IMR-90 (cell line): Measurements from ENCODE around the gene CBX3. TPM values are rescaled to one million over a fixed set of nuclear protein-coding genes. Genes with fewer than 3 reads are reported as not detected.

Experiments
- ATAC-seq: fragments of 200-7000 bp; cut with Tn5 transposase; 2 replicates; pipeline ENCODE4 v1.9.1; 2020; ENCODE audit warnings: low read depth, mild to moderate bottlenecking, moderate library complexity
- BruUV-seq: library from RNA; stranded (reverse); fragments of 400-500 nt; replicated peaks from 2 replicates; lab custom pipeline; 2021; lab: Mats Ljungman, UMichigan
- CTCF ChIA-PET: fragments of 300-600 bp; formaldehyde crosslinking; extraction: SDS; loops from one replicate; lab custom pipeline; 2021; ENCODE audit warnings: antibody characterized with exemption; lab: Yijun Ruan, JAX
- POLR2A ChIA-PET: fragments of 300-600 bp; sonication (Branson Sonifier 250); formaldehyde crosslinking; loops from one replicate; lab custom pipeline; 2022; ENCODE audit warnings: antibody characterized with exemption; ENCODE audit not compliant: unreplicated experiment; lab: Charles Lee
- DNase-seq: peaks from one replicate; pipeline ENCODE4 v3.0.0; 2013
- H2AFZ ChIP-seq: replicated peaks from 2 replicates; pipeline ENCODE3; 2013; ENCODE audit warnings: low read length, mild to moderate bottlenecking; ENCODE audit not compliant: poor library complexity
- H2AK5ac ChIP-seq: 2 replicates; pipeline ENCODE4 v1.6.1; 2013; ENCODE audit warnings: low read depth, low read length, inconsistent platforms
- H2AK9ac ChIP-seq: replicated peaks from 2 replicates; pipeline ENCODE3; 2013; ENCODE audit warnings: mild to moderate bottlenecking, low read depth, low read length, moderate library complexity; ENCODE audit not compliant: poor library complexity
- H2BK120ac ChIP-seq: 2 replicates; pipeline ENCODE4 v1.6.1; 2013; ENCODE audit warnings: low read depth, low read length, inconsistent platforms
- H2BK15ac ChIP-seq: 3 replicates; pipeline ENCODE4 v1.6.1; 2013; ENCODE audit warnings: low read depth, low read length, inconsistent platforms
- H2BK20ac ChIP-seq: 2 replicates; pipeline ENCODE4 v1.6.1; 2013; ENCODE audit warnings: low read depth, mild to moderate bottlenecking, inconsistent platforms, low read length, moderate library complexity
- H2BK5ac ChIP-seq: 2 replicates; pipeline ENCODE4 v1.6.1; 2013; ENCODE audit warnings: mild to moderate bottlenecking, low read depth, low read length, inconsistent platforms; ENCODE audit not compliant: poor library complexity, severe bottlenecking
- H3K14ac ChIP-seq: replicated peaks from 2 replicates; pipeline ENCODE4 v1.6.1; 2013; ENCODE audit warnings: low read depth, low read length, inconsistent platforms
- H3K18ac ChIP-seq: 2 replicates; pipeline ENCODE4 v1.6.1; 2013; ENCODE audit warnings: low read depth, low read length, control low read depth
- H3K23ac ChIP-seq: 2 replicates; pipeline ENCODE4 v1.6.1; 2013; ENCODE audit warnings: low read depth, low read length, inconsistent platforms
- H3K27ac ChIP-seq: 2 replicates; pipeline ENCODE4 v1.5.1; 2013; ENCODE audit warnings: mild to moderate bottlenecking, control low read depth, low read length; ENCODE audit not compliant: insufficient read depth
- H3K27me3 ChIP-seq: 2 replicates; pipeline ENCODE4 v1.6.1; 2013; ENCODE audit warnings: low read length; ENCODE audit not compliant: control insufficient read depth, insufficient read depth
- H3K36me3 ChIP-seq: 2 replicates; pipeline ENCODE4 v1.6.1; 2013; ENCODE audit warnings: low read length, mixed read lengths; ENCODE audit not compliant: control insufficient read depth, insufficient read depth
- H3K4ac ChIP-seq: 2 replicates; pipeline ENCODE4 v1.6.1; 2013; ENCODE audit warnings: low read depth, low read length, inconsistent platforms
- H3K4me1 ChIP-seq: 2 replicates; pipeline ENCODE4 v1.6.1; 2013; ENCODE audit warnings: low read length, mixed read lengths; ENCODE audit not compliant: control insufficient read depth, insufficient read depth
- H3K4me2 ChIP-seq: 2 replicates; pipeline ENCODE4 v1.6.1; 2013; ENCODE audit warnings: low read depth, mild to moderate bottlenecking, control low read depth, low read length, moderate library complexity
- H3K4me3 ChIP-seq: 2 replicates; pipeline ENCODE4 v1.5.1; 2013; ENCODE audit warnings: low read depth, mild to moderate bottlenecking, control low read depth, low read length, moderate library complexity; ENCODE audit not compliant: insufficient read depth
- H3K56ac ChIP-seq: 2 replicates; pipeline ENCODE4 v1.6.1; 2013; ENCODE audit warnings: low read length, inconsistent platforms; ENCODE audit not compliant: insufficient read depth; ENCODE audit errors: extremely low read depth
- H3K79me1 ChIP-seq, 2 experiments: 2 replicates each; pipeline ENCODE4 v1.6.1; 2013; ENCODE audit warnings: low read length in 2 of 2, inconsistent platforms in 1 of 2, low read depth in 1 of 2
- H3K9ac ChIP-seq: 2 replicates; pipeline ENCODE4 v1.6.1; 2013; ENCODE audit warnings: low read depth, low read length, control low read depth
- H3K9me1 ChIP-seq: 2 replicates; pipeline ENCODE4 v1.6.1; 2013; ENCODE audit warnings: low read length, inconsistent platforms; ENCODE audit not compliant: insufficient read depth
- H3K9me3 ChIP-seq: 2 replicates; pipeline ENCODE4 v1.6.1; 2013; ENCODE audit warnings: low read length; ENCODE audit not compliant: control insufficient read depth, insufficient read depth
- H4K20me1 ChIP-seq: 2 replicates; pipeline ENCODE4 v1.6.1; 2013; ENCODE audit warnings: low read length, inconsistent platforms; ENCODE audit not compliant: insufficient read depth
- H4K5ac ChIP-seq: 2 replicates; pipeline ENCODE4 v1.6.1; 2013; ENCODE audit warnings: mild to moderate bottlenecking, low read depth, low read length, control low read depth
- H4K8ac ChIP-seq, 2 experiments: 2 replicates each; pipeline ENCODE4 v1.6.1; 2013; ENCODE audit warnings: low read depth in 2 of 2, low read length in 2 of 2, control low read depth in 1 of 2, inconsistent platforms in 1 of 2
- H4K91ac ChIP-seq: 2 replicates; pipeline ENCODE4 v1.6.1; 2013; ENCODE audit warnings: low read depth, low read length, inconsistent platforms; ENCODE audit not compliant: insufficient read depth
- MXI1 ChIP-seq: IDR thresholded peaks from 2 replicates; pipeline ENCODE4 v1.6.1; 2012; ENCODE audit warnings: low read depth, mild to moderate bottlenecking, low read length, moderate library complexity, borderline replicate concordance
- WGBS, 2 experiments: methylation state at CpG; one replicate each; pipeline versions ENCODE4 v1.1.5 to v1.1.7; 2013; ENCODE audit warnings: missing lambda C conversion rate in 2 of 2; ENCODE audit not compliant: insufficient read length in 1 of 2; ENCODE audit errors: extremely low coverage in 2 of 2; 5-methylcytosine and 5-hydroxymethylcytosine counted together
- dilution Hi-C: fragments of 300-500 bp; cut with HindIII; formaldehyde crosslinking; loops from one replicate; pipeline ENCODE4 v1.14.3; 2018; ENCODE audit warnings: low sequenced_read_pairs; ENCODE audit not compliant: unreplicated experiment
- in situ Hi-C: fragments of 300-500 bp; cut with MboI; formaldehyde crosslinking; loops from 3 replicates; pipeline ENCODE4 v1.14.3; 2019; ENCODE audit warnings: low sequenced_read_pairs, inconsistent platforms, mixed read lengths
- intact Hi-C: fragments of 100-400 bp; cut with micrococcal nuclease; formaldehyde crosslinking; loops from 2 replicates; pipeline ENCODE4 v1.10.0; 2022
- polyA plus RNA-seq, 3 experiments: library from polyadenylated mRNA; depleted of rRNA; stranded (reverse); fragments of >200 nt; gene quantifications; 2 replicates each; pipeline ENCODE4 v1.2.3, GENCODE V29; 2012; ENCODE audit warnings: low replicate concordance in 1 of 3
- total RNA-seq: library from RNA; depleted of rRNA; stranded (reverse); fragments of >200 nt; gene quantifications from 2 replicates; pipeline ENCODE4 v1.2.3, GENCODE V29; 2012

Gene CBX3
- total and polyA plus RNA-seq, 2 of the 4 experiments (the other 2 are of a cell fraction), result 38.2 to 76.5 TPM

GRCh38 chr7:26169271-26169670, 32.3 kb upstream of the CBX3 start:
- Histone ChIP-seq H3K4me2 (no peak overlapping the region), H4K5ac (no peak overlapping the region), H2BK120ac (no peak overlapping the region), H3K56ac (no peak overlapping the region), H3K27ac (no peak overlapping the region), H3K9ac (no peak overlapping the region), H3K27me3 (no peaks in the 10 kb centered on the region), H4K91ac (no peak overlapping the region), H2AK9ac (no peak overlapping the region), H2AFZ (no peak overlapping the region), H4K20me1 (no peaks in the 10 kb centered on the region), H4K8ac (no peak overlapping the region), H3K9me3 (no peaks in the 10 kb centered on the region), H2AK5ac (no peak overlapping the region), H3K9me1 (peaks cover 8% of the 10 kb centered on the region), H2BK5ac (no peak overlapping the region), H3K18ac (no peak overlapping the region), H3K36me3 (no peaks in the 10 kb centered on the region), H2BK15ac (no peak overlapping the region), H3K4me3 (no peak overlapping the region), H3K79me1 (peaks cover 3 to 14% of the 10 kb centered on the region in 2 experiments; a peak in 2 of 4 replicates), H3K14ac (no peak overlapping the region), H2BK20ac (no peak overlapping the region), H3K23ac (no peak overlapping the region), H3K4me1 (peaks cover 3% of the 10 kb centered on the region; the same call in 1 of the 2 replicates), H3K4ac (no peak overlapping the region)
- DNase-seq (no peak), ATAC-seq (no peak)
- ChIA-PET CTCF (no interaction called here), POLR2A (no interaction called here)
- in situ Hi-C loops, result no loop called here
- WGBS, 2 experiments, result 100% methylated on average over 1 of the region's 3 CpGs; no CpG with 5 or more reads in 1 of the 2 experiments
- intact Hi-C loops, result no loop called here
- dilution Hi-C loops, result no loop called here
- BruUV-seq, result no TSS peak
- TF ChIP-seq MXI1, result no peak
